IMR-90 (cell line): Measurements from ENCODE around the gene KLHL14. TPM values are rescaled to one million over a fixed set of nuclear protein-coding genes. Genes with fewer than 3 reads are reported as not detected.

Experiments used
- ATAC-seq: fragments of 200-7000 bp; cut with Tn5 transposase; 2 replicates; pipeline ENCODE4 v1.9.1; 2020; ENCODE audit warnings: low read depth, mild to moderate bottlenecking, moderate library complexity
- BruUV-seq: library from RNA; stranded (reverse); fragments of 400-500 nt; replicated peaks from 2 replicates; lab custom pipeline; 2021; lab: Mats Ljungman, UMichigan
- CTCF ChIA-PET: fragments of 300-600 bp; formaldehyde crosslinking; extraction: SDS; loops from one replicate; lab custom pipeline; 2021; ENCODE audit warnings: antibody characterized with exemption; lab: Yijun Ruan, JAX
- POLR2A ChIA-PET: fragments of 300-600 bp; sonication (Branson Sonifier 250); formaldehyde crosslinking; loops from one replicate; lab custom pipeline; 2022; ENCODE audit warnings: antibody characterized with exemption; ENCODE audit not compliant: unreplicated experiment; lab: Charles Lee
- DNase-seq: peaks from one replicate; pipeline ENCODE4 v3.0.0; 2013
- H2AFZ ChIP-seq: replicated peaks from 2 replicates; pipeline ENCODE3; 2013; ENCODE audit warnings: low read length, mild to moderate bottlenecking; ENCODE audit not compliant: poor library complexity
- H2AK5ac ChIP-seq: 2 replicates; pipeline ENCODE4 v1.6.1; 2013; ENCODE audit warnings: low read depth, low read length, inconsistent platforms
- H2AK9ac ChIP-seq: replicated peaks from 2 replicates; pipeline ENCODE3; 2013; ENCODE audit warnings: mild to moderate bottlenecking, low read depth, low read length, moderate library complexity; ENCODE audit not compliant: poor library complexity
- H2BK120ac ChIP-seq: 2 replicates; pipeline ENCODE4 v1.6.1; 2013; ENCODE audit warnings: low read depth, low read length, inconsistent platforms
- H2BK15ac ChIP-seq: 3 replicates; pipeline ENCODE4 v1.6.1; 2013; ENCODE audit warnings: low read depth, low read length, inconsistent platforms
- H2BK20ac ChIP-seq: 2 replicates; pipeline ENCODE4 v1.6.1; 2013; ENCODE audit warnings: low read depth, mild to moderate bottlenecking, inconsistent platforms, low read length, moderate library complexity
- H2BK5ac ChIP-seq: 2 replicates; pipeline ENCODE4 v1.6.1; 2013; ENCODE audit warnings: mild to moderate bottlenecking, low read depth, low read length, inconsistent platforms; ENCODE audit not compliant: poor library complexity, severe bottlenecking
- H3K14ac ChIP-seq: replicated peaks from 2 replicates; pipeline ENCODE4 v1.6.1; 2013; ENCODE audit warnings: low read depth, low read length, inconsistent platforms
- H3K18ac ChIP-seq: 2 replicates; pipeline ENCODE4 v1.6.1; 2013; ENCODE audit warnings: low read depth, low read length, control low read depth
- H3K23ac ChIP-seq: 2 replicates; pipeline ENCODE4 v1.6.1; 2013; ENCODE audit warnings: low read depth, low read length, inconsistent platforms
- H3K27ac ChIP-seq: 2 replicates; pipeline ENCODE4 v1.5.1; 2013; ENCODE audit warnings: mild to moderate bottlenecking, control low read depth, low read length; ENCODE audit not compliant: insufficient read depth
- H3K27me3 ChIP-seq: 2 replicates; pipeline ENCODE4 v1.6.1; 2013; ENCODE audit warnings: low read length; ENCODE audit not compliant: control insufficient read depth, insufficient read depth
- H3K36me3 ChIP-seq: 2 replicates; pipeline ENCODE4 v1.6.1; 2013; ENCODE audit warnings: low read length, mixed read lengths; ENCODE audit not compliant: control insufficient read depth, insufficient read depth
- H3K4ac ChIP-seq: 2 replicates; pipeline ENCODE4 v1.6.1; 2013; ENCODE audit warnings: low read depth, low read length, inconsistent platforms
- H3K4me1 ChIP-seq: 2 replicates; pipeline ENCODE4 v1.6.1; 2013; ENCODE audit warnings: low read length, mixed read lengths; ENCODE audit not compliant: control insufficient read depth, insufficient read depth
- H3K4me2 ChIP-seq: 2 replicates; pipeline ENCODE4 v1.6.1; 2013; ENCODE audit warnings: low read depth, mild to moderate bottlenecking, control low read depth, low read length, moderate library complexity
- H3K4me3 ChIP-seq: 2 replicates; pipeline ENCODE4 v1.5.1; 2013; ENCODE audit warnings: low read depth, mild to moderate bottlenecking, control low read depth, low read length, moderate library complexity; ENCODE audit not compliant: insufficient read depth
- H3K56ac ChIP-seq: 2 replicates; pipeline ENCODE4 v1.6.1; 2013; ENCODE audit warnings: low read length, inconsistent platforms; ENCODE audit not compliant: insufficient read depth; ENCODE audit errors: extremely low read depth
- H3K79me1 ChIP-seq, 2 experiments: 2 replicates each; pipeline ENCODE4 v1.6.1; 2013; ENCODE audit warnings: low read length in 2 of 2, inconsistent platforms in 1 of 2, low read depth in 1 of 2
- H3K9ac ChIP-seq: 2 replicates; pipeline ENCODE4 v1.6.1; 2013; ENCODE audit warnings: low read depth, low read length, control low read depth
- H3K9me1 ChIP-seq: 2 replicates; pipeline ENCODE4 v1.6.1; 2013; ENCODE audit warnings: low read length, inconsistent platforms; ENCODE audit not compliant: insufficient read depth
- H3K9me3 ChIP-seq: 2 replicates; pipeline ENCODE4 v1.6.1; 2013; ENCODE audit warnings: low read length; ENCODE audit not compliant: control insufficient read depth, insufficient read depth
- H4K20me1 ChIP-seq: 2 replicates; pipeline ENCODE4 v1.6.1; 2013; ENCODE audit warnings: low read length, inconsistent platforms; ENCODE audit not compliant: insufficient read depth
- H4K5ac ChIP-seq: 2 replicates; pipeline ENCODE4 v1.6.1; 2013; ENCODE audit warnings: mild to moderate bottlenecking, low read depth, low read length, control low read depth
- H4K8ac ChIP-seq, 2 experiments: 2 replicates each; pipeline ENCODE4 v1.6.1; 2013; ENCODE audit warnings: low read depth in 2 of 2, low read length in 2 of 2, control low read depth in 1 of 2, inconsistent platforms in 1 of 2
- H4K91ac ChIP-seq: 2 replicates; pipeline ENCODE4 v1.6.1; 2013; ENCODE audit warnings: low read depth, low read length, inconsistent platforms; ENCODE audit not compliant: insufficient read depth
- BHLHE40 ChIP-seq: fragments of 150-350 bp; IDR thresholded peaks from 2 replicates; pipeline ENCODE4 v1.6.1; 2016; ENCODE audit warnings: mild to moderate bottlenecking, low read depth, low read length
- CEBPB ChIP-seq: IDR thresholded peaks from 2 replicates; pipeline ENCODE4 v1.6.1; 2012; ENCODE audit warnings: low read depth, low read length, improper control_type of control experiment
- CHD1 ChIP-seq: IDR thresholded peaks from 2 replicates; pipeline ENCODE4 v1.6.1; 2012; ENCODE audit warnings: low read depth, low read length, improper control_type of control experiment
- FOS ChIP-seq: fragments of 150-350 bp; IDR thresholded peaks from 2 replicates; pipeline ENCODE4 v1.6.1; 2016; ENCODE audit warnings: low read depth, low read length
- MAFK ChIP-seq: IDR thresholded peaks from 2 replicates; pipeline ENCODE4 v1.6.1; 2012; ENCODE audit warnings: low read depth, low read length, improper control_type of control experiment
- MAZ ChIP-seq: IDR thresholded peaks from 2 replicates; pipeline ENCODE4 v1.6.1; 2012; ENCODE audit warnings: low read depth, mild to moderate bottlenecking, low read length, improper control_type of control experiment, moderate library complexity, borderline replicate concordance
- MXI1 ChIP-seq: IDR thresholded peaks from 2 replicates; pipeline ENCODE4 v1.6.1; 2012; ENCODE audit warnings: low read depth, mild to moderate bottlenecking, low read length, moderate library complexity, borderline replicate concordance
- NFE2L2 ChIP-seq: fragments of 150-350 bp; IDR thresholded peaks from 2 replicates; pipeline ENCODE4 v1.6.1; 2016; ENCODE audit warnings: low read depth, mild to moderate bottlenecking, low read length
- POLR2A ChIP-seq: IDR thresholded peaks from 2 replicates; pipeline ENCODE4 v1.6.1; 2012; ENCODE audit warnings: mild to moderate bottlenecking, low read depth, low read length
- RAD21 ChIP-seq: IDR thresholded peaks from 2 replicates; pipeline ENCODE4 v1.6.1; 2012; ENCODE audit warnings: low read length, improper control_type of control experiment
- RCOR1 ChIP-seq: IDR thresholded peaks from 2 replicates; pipeline ENCODE4 v1.6.1; 2012; ENCODE audit warnings: mild to moderate bottlenecking, low read length, improper control_type of control experiment; ENCODE audit not compliant: insufficient replicate concordance
- RFX5 ChIP-seq: IDR thresholded peaks from 2 replicates; pipeline ENCODE4 v1.8.0; 2012; ENCODE audit warnings: low read depth, mild to moderate bottlenecking, low read length, moderate library complexity
- SMC3 ChIP-seq: fragments of 150-350 bp; IDR thresholded peaks from 2 replicates; pipeline ENCODE4 v1.6.1; 2016; ENCODE audit warnings: low read depth, mild to moderate bottlenecking, antibody characterized with exemption, low read length, moderate library complexity
- WGBS, 2 experiments: methylation state at CpG; one replicate each; pipeline versions ENCODE4 v1.1.5 to v1.1.7; 2013; ENCODE audit warnings: missing lambda C conversion rate in 2 of 2; ENCODE audit not compliant: insufficient read length in 1 of 2; ENCODE audit errors: extremely low coverage in 2 of 2; 5-methylcytosine and 5-hydroxymethylcytosine counted together
- dilution Hi-C: fragments of 300-500 bp; cut with HindIII; formaldehyde crosslinking; loops from one replicate; pipeline ENCODE4 v1.14.3; 2018; ENCODE audit warnings: low sequenced_read_pairs; ENCODE audit not compliant: unreplicated experiment
- in situ Hi-C: fragments of 300-500 bp; cut with MboI; formaldehyde crosslinking; loops from 3 replicates; pipeline ENCODE4 v1.14.3; 2019; ENCODE audit warnings: low sequenced_read_pairs, inconsistent platforms, mixed read lengths
- intact Hi-C: fragments of 100-400 bp; cut with micrococcal nuclease; formaldehyde crosslinking; loops from 2 replicates; pipeline ENCODE4 v1.10.0; 2022
- polyA plus RNA-seq, 3 experiments: library from polyadenylated mRNA; depleted of rRNA; stranded (reverse); fragments of >200 nt; gene quantifications; 2 replicates each; pipeline ENCODE4 v1.2.3, GENCODE V29; 2012; ENCODE audit warnings: low replicate concordance in 1 of 3
- total RNA-seq: library from RNA; depleted of rRNA; stranded (reverse); fragments of >200 nt; gene quantifications from 2 replicates; pipeline ENCODE4 v1.2.3, GENCODE V29; 2012
- TF ChIP-seq, protein P1 (sequence below): fragments of 150-350 bp; IDR thresholded peaks from 2 replicates; pipeline ENCODE4 v1.6.1; 2016; ENCODE audit warnings: low read depth, mild to moderate bottlenecking, low read length, moderate library complexity, borderline replicate concordance
- TF ChIP-seq, protein P2 (sequence below): fragments of 150-350 bp; IDR thresholded peaks from 2 replicates; pipeline ENCODE4 v1.6.1; 2017; ENCODE audit warnings: mild to moderate bottlenecking, antibody characterized with exemption, low read length, low read depth
- TF ChIP-seq, protein P3 (sequence below): conservative IDR thresholded peaks from 2 replicates; pipeline ENCODE4 v1.5.1; 2012; ENCODE audit warnings: mild to moderate bottlenecking, low read depth, low read length, improper control_type of control experiment

Gene KLHL14
- total and polyA plus RNA-seq, 2 of the 4 experiments (the other 2 are of a cell fraction), result not detected

DNA sequence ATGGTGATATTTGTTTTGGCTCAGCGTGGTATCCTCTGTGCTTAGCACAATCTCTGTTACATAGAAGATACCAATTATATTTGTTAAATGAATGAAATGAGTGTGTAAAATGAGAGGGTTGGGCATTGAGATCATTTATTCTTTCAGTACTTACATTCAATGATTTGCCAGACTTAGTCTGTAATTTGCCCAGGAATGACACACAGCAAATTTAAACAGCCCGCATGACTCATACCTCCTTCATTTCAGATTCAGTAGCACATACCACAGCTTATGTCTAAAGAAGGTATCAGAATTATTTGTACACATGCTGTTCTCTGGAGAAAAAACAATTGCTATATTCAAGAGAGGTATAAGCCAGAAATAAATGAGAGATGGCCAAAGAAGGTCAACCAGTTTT, 37.0 kb downstream of the KLHL14 start:
- H3K79me1 ChIP-seq, result no peaks in the 10 kb centered on the region
- no peak overlapping the region for H2AK5ac ChIP-seq
- no TSS peak for BruUV-seq
- no CpG with 5 or more reads among the region's 2 CpGs for WGBS, 2 experiments
- H4K5ac ChIP-seq, result no peak overlapping the region
- H3K9me3 ChIP-seq, result no peaks in the 10 kb centered on the region
- H2BK5ac ChIP-seq, result no peak overlapping the region
- CTCF ChIA-PET, result no interaction called here
- H3K9me1 ChIP-seq, result no peaks in the 10 kb centered on the region
- H4K91ac ChIP-seq, result no peak overlapping the region
- intact Hi-C loops (no loop called here), in situ Hi-C loops (no loop called here), dilution Hi-C loops (no loop called here)
- TF ChIP-seq SMC3 (no peak), CHD1 (no peak), RFX5 (no peak), RCOR1 (no peak), BHLHE40 (no peak), MAZ (no peak), CEBPB (no peak), NFE2L2 (no peak), MAFK (no peak), RAD21 (no peak), MXI1 (no peak), FOS (no peak), POLR2A (no peak)
- TF ChIP-seq, protein P1, sequence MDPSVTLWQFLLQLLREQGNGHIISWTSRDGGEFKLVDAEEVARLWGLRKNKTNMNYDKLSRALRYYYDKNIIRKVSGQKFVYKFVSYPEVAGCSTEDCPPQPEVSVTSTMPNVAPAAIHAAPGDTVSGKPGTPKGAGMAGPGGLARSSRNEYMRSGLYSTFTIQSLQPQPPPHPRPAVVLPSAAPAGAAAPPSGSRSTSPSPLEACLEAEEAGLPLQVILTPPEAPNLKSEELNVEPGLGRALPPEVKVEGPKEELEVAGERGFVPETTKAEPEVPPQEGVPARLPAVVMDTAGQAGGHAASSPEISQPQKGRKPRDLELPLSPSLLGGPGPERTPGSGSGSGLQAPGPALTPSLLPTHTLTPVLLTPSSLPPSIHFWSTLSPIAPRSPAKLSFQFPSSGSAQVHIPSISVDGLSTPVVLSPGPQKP, result no peak
- TF ChIP-seq, protein P2, sequence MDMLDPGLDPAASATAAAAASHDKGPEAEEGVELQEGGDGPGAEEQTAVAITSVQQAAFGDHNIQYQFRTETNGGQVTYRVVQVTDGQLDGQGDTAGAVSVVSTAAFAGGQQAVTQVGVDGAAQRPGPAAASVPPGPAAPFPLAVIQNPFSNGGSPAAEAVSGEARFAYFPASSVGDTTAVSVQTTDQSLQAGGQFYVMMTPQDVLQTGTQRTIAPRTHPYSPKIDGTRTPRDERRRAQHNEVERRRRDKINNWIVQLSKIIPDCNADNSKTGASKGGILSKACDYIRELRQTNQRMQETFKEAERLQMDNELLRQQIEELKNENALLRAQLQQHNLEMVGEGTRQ, result no peak
- TF ChIP-seq, protein P3, sequence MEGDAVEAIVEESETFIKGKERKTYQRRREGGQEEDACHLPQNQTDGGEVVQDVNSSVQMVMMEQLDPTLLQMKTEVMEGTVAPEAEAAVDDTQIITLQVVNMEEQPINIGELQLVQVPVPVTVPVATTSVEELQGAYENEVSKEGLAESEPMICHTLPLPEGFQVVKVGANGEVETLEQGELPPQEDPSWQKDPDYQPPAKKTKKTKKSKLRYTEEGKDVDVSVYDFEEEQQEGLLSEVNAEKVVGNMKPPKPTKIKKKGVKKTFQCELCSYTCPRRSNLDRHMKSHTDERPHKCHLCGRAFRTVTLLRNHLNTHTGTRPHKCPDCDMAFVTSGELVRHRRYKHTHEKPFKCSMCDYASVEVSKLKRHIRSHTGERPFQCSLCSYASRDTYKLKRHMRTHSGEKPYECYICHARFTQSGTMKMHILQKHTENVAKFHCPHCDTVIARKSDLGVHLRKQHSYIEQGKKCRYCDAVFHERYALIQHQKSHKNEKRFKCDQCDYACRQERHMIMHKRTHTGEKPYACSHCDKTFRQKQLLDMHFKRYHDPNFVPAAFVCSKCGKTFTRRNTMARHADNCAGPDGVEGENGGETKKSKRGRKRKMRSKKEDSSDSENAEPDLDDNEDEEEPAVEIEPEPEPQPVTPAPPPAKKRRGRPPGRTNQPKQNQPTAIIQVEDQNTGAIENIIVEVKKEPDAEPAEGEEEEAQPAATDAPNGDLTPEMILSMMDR, result no peak
- H3K4ac ChIP-seq, result no peak overlapping the region
- no peaks in the 10 kb centered on the region for H3K4me1 ChIP-seq
- no peaks in the 10 kb centered on the region for H3K36me3 ChIP-seq
- H3K18ac ChIP-seq, result no peak overlapping the region
- H3K14ac ChIP-seq, result no peak overlapping the region
- POLR2A ChIA-PET, result no interaction called here
- no peaks in the 10 kb centered on the region for H3K27me3 ChIP-seq
- H2AFZ ChIP-seq, result no peak overlapping the region
- ATAC-seq, result no peak
- H2BK15ac ChIP-seq, result no peak overlapping the region
- no peak overlapping the region for H3K4me2 ChIP-seq
- no peak overlapping the region for H3K4me3 ChIP-seq
- no peak overlapping the region for H3K56ac ChIP-seq
- no peak overlapping the region for H2BK120ac ChIP-seq
- H2BK20ac ChIP-seq, result no peak overlapping the region
- no peak overlapping the region for H2AK9ac ChIP-seq
- H4K8ac ChIP-seq, result no peak overlapping the region
- peak; percentile 24 for DNase-seq
- H4K20me1 ChIP-seq, result no peaks in the 10 kb centered on the region
- no peak overlapping the region for H3K9ac ChIP-seq
- no peak overlapping the region for H3K23ac ChIP-seq
- no peak overlapping the region for H3K27ac ChIP-seq
